ENCODE results near the gene GABRG1. TPM values are rescaled to one million over a fixed set of nuclear protein-coding genes. Genes with fewer than 3 reads are reported as not detected.

The GABRG1 gene
- under 1 TPM in 1 of 4 donors, not detected in 3; under 0.01 TPM for total RNA-seq

GRCh38 chr4:46123913-46124755, at the start of gene GABRG1:
TSS of gene GABRG1 (minus strand) at chr4:46124054. CDS start at chr4:46123913, 141 bp downstream.
- Histone ChIP-seq H3K36me3 (no peaks in the 10 kb centered on the region), H3K9me3 (no peaks in the 10 kb centered on the region), H3K27me3 (peaks cover 0 to 15% (median 0%) of the 10 kb centered on the region in 4 donors), H3K4me1 (peaks cover 0 to 14% (median 13%) of the 10 kb centered on the region in 4 donors), H3K4me3 (peak within 1 kb of the TSS in 3 of 4 donors; percentile 12 to 36 (median 24)), H3K27ac (replicated peaks in 1 of 4) (no peak within 1 kb of the TSS)
- 9% methylated on average over 21 of the region's 23 CpGs for WGBS
- TF ChIP-seq, protein P1, sequence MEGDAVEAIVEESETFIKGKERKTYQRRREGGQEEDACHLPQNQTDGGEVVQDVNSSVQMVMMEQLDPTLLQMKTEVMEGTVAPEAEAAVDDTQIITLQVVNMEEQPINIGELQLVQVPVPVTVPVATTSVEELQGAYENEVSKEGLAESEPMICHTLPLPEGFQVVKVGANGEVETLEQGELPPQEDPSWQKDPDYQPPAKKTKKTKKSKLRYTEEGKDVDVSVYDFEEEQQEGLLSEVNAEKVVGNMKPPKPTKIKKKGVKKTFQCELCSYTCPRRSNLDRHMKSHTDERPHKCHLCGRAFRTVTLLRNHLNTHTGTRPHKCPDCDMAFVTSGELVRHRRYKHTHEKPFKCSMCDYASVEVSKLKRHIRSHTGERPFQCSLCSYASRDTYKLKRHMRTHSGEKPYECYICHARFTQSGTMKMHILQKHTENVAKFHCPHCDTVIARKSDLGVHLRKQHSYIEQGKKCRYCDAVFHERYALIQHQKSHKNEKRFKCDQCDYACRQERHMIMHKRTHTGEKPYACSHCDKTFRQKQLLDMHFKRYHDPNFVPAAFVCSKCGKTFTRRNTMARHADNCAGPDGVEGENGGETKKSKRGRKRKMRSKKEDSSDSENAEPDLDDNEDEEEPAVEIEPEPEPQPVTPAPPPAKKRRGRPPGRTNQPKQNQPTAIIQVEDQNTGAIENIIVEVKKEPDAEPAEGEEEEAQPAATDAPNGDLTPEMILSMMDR (IDR thresholded peaks at IDR 0.05) = no peak
- no peak for TF ChIP-seq POLR2AphosphoS5 (IDR thresholded peaks at IDR 0.05)
- DNase-seq (ENCODE audit: extremely low spot score) = no peak
- intact Hi-C loops (cut with DNase I) = no loop called here

DNA sequence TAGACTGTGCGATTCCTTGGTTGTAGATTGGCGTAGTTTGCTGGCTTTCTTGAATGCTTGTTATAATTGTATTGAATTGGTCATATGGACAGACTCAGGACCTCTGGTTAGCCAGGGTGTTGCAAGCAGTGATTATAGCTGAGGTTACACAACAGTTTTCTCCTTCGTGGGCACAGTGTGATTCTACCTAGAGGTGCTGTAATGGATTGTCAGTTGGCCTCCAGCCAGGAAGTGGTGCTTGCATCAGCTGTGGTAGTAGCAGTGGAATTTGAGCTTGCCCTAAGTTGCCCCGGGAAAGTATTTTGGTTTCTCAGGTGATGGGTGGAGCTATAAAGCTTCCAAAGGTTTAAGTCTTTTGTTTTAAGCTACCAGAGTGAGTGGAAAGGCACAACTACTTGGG, 23.1 kb upstream of the GABRG1 start:
- H3K36me3 ChIP-seq = no peaks in the 10 kb centered on the region
- intact Hi-C loops (cut with DNase I) = no loop called here
- no peak for DNase-seq (ENCODE audit: extremely low spot score)

DNA sequence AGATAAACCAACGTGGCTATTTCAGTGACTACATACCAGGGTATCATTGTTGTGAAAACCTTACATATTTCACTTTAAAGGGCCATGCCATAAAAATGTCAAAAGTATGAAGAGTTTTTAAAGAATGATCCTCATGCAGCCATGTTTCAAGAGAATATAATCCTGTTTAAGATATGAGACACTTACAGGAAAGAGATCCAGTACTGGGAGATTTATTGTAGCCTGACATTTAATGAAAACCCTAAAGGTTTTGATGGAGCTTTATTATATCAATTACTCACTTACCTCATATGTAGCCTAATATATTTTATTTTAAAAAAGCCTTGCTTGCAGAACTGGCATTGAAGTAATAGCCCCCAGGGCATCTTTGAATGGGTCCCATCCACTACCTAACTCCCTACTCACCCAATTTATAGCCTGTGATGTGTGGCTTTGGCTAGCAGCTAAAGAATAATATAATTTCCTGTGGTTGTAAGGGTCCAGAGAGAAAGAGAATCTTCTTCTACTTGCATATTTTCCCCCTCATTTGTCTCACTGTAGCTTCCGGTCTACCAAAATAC, 7.7 kb upstream of the GABRG1 start:
- Histone ChIP-seq H3K27ac (replicated peaks in 1 of 4) (no peak overlapping the region), H3K27me3 (peaks cover 0 to under 1% (median 0%) of the 10 kb centered on the region in 4 donors), H3K4me1 (no peaks in the 10 kb centered on the region), H3K4me3 (no peak overlapping the region), H3K9me3 (no peaks in the 10 kb centered on the region), H3K36me3 (no peaks in the 10 kb centered on the region)
- no peak for DNase-seq (ENCODE audit: extremely low spot score)
- WGBS = 56% methylated on average over 2 of the region's 2 CpGs
- intact Hi-C loops (cut with DNase I) = no loop called here
- TF ChIP-seq EP300 (IDR thresholded peaks at IDR 0.05) = no peak
- no peak for TF ChIP-seq POLR2A (IDR thresholded peaks at IDR 0.05; ENCODE audit: low read depth)
- TF ChIP-seq POLR2AphosphoS5 (IDR thresholded peaks at IDR 0.05) = no peak
- TF ChIP-seq, protein P1 (IDR thresholded peaks at IDR 0.05) = no peak

More for the DNA sequence above, 23.1 kb upstream of the GABRG1 start:
- Histone ChIP-seq H3K4me1 (no peaks in the 10 kb centered on the region), H3K27me3 (no peaks in the 10 kb centered on the region), H3K4me3 (no peak overlapping the region), H3K27ac (replicated peaks in 1 of 4) (no peak overlapping the region), H3K9me3 (peaks cover 0 to 6% (median 0%) of the 10 kb centered on the region in 4 donors)
- 73% methylated on average over 4 of the region's 4 CpGs for WGBS
- TF ChIP-seq EP300 (IDR thresholded peaks at IDR 0.05) (no peak), POLR2A (IDR thresholded peaks at IDR 0.05; ENCODE audit: low read depth) (no peak), POLR2AphosphoS5 (IDR thresholded peaks at IDR 0.05) (no peak)
- TF ChIP-seq, protein P1 (IDR thresholded peaks at IDR 0.05) = no peak

GRCh38 chr4:46124773-46125413, 1.0 kb upstream of the GABRG1 start:
- H3K4me3 ChIP-seq = peak overlapping the region in 1 of 4 donors; percentile 24
- TF ChIP-seq, protein P1 (IDR thresholded peaks at IDR 0.05) = no peak
- TF ChIP-seq POLR2A (IDR thresholded peaks at IDR 0.05; ENCODE audit: low read depth) (no peak), POLR2AphosphoS5 (IDR thresholded peaks at IDR 0.05) (no peak), EP300 (IDR thresholded peaks at IDR 0.05) (no peak)
- H3K4me1 ChIP-seq = peaks cover 0 to 14% (median 13%) of the 10 kb centered on the region in 4 donors
- peaks cover 0 to 15% (median 0%) of the 10 kb centered on the region in 4 donors for H3K27me3 ChIP-seq
- intact Hi-C loops (cut with DNase I) = no loop called here
- WGBS = 39% methylated on average over 14 of the region's 14 CpGs
- H3K36me3 ChIP-seq = no peaks in the 10 kb centered on the region
- DNase-seq (ENCODE audit: extremely low spot score) = no peak
- no peak overlapping the region for H3K27ac ChIP-seq (replicated peaks in 1 of 4)
- no peaks in the 10 kb centered on the region for H3K9me3 ChIP-seq

Data from esophagus muscularis mucosa (tissue), 4 donors.